ENCODE data around the gene CNTNAP2. TPM values are rescaled to one million over a fixed set of nuclear protein-coding genes. Genes with fewer than 3 reads are reported as not detected.

The CNTNAP2 gene
- total and polyA plus RNA-seq, 2 of the 13 experiments (the other 11 are each of a cell fraction or from before 2014, with no cell fraction given), result 0.40 to 0.42 TPM

- DNase-seq (ENCODE audit: low spot score) (no peak), FAIRE-seq (no peak), ATAC-seq (no peak)
- Histone ChIP-seq H4K20me1 (ENCODE audit: insufficient read depth, low read length) (no peaks in the 10 kb centered on the region), H3K27ac (ENCODE audit: extremely low read length, insufficient read depth, low read length) (no peak overlapping the region), H3K4me2 (ENCODE audit: low read depth, low read length) (no peak overlapping the region), H3K9ac (ENCODE audit: insufficient read depth, low read depth, low read length) (no peak overlapping the region), H3K27me3 (ENCODE audit: control insufficient read depth in 1 of 2, insufficient read depth in 2 of 2, low read length in 2 of 2) (peaks cover 0 to 3% of the 10 kb centered on the region in 2 experiments; a peak in 1 of 5 replicates), H3K36me3 (replicated peaks in 1 of 2; ENCODE audit: control insufficient read depth in 1 of 2, insufficient read depth in 2 of 2, low read length in 2 of 2) (no peaks in the 10 kb centered on the region), H3K79me2 (ENCODE audit: insufficient read depth, low read length) (no peaks in the 10 kb centered on the region), H2AFZ (ENCODE audit: low read length) (no peak overlapping the region), H3K9me3 (ENCODE audit: low read length) (no peaks in the 10 kb centered on the region), H3K4me1 (ENCODE audit: insufficient read depth, low read length) (no peaks in the 10 kb centered on the region), H3K4me3 (replicated peaks in 1 of 3; ENCODE audit: insufficient read depth in 1 of 3, low read depth in 2 of 3, low read length in 3 of 3) (no peak overlapping the region)
- POLR2A ChIA-PET, result no interaction called here
- in situ Hi-C loops (cut with HindIII; ENCODE audit: extremely low pct_ligation_motif_present, low pct_unique_long_range_greater_than_20kb), result no loop called here
- no TSS peak for BruUV-seq (replicated peaks)
- intact Hi-C loops (cut with micrococcal nuclease; ENCODE audit: unreplicated experiment), result no loop called here
- CTCF ChIA-PET (ENCODE audit: low intra/inter-chr PET ratio, low total read pairs), result no interaction called here
- WGBS (ENCODE audit: low lambda C conversion rate), result 6% methylated on average over 3 of the region's 3 CpGs
- TF ChIP-seq, protein P1, sequence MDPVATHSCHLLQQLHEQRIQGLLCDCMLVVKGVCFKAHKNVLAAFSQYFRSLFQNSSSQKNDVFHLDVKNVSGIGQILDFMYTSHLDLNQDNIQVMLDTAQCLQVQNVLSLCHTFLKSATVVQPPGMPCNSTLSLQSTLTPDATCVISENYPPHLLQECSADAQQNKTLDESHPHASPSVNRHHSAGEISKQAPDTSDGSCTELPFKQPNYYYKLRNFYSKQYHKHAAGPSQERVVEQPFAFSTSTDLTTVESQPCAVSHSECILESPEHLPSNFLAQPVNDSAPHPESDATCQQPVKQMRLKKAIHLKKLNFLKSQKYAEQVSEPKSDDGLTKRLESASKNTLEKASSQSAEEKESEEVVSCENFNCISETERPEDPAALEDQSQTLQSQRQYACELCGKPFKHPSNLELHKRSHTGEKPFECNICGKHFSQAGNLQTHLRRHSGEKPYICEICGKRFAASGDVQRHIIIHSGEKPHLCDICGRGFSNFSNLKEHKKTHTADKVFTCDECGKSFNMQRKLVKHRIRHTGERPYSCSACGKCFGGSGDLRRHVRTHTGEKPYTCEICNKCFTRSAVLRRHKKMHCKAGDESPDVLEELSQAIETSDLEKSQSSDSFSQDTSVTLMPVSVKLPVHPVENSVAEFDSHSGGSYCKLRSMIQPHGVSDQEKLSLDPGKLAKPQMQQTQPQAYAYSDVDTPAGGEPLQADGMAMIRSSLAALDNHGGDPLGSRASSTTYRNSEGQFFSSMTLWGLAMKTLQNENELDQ (CRISPR knock-in tag; IDR thresholded peaks at IDR 0.05; ENCODE audit: borderline replicate concordance), result no peak
- no peak for TF ChIP-seq ZNF577 (CRISPR knock-in tag; IDR thresholded peaks at IDR 0.05; ENCODE audit: borderline replicate concordance, low read depth)
- no peak for TF ChIP-seq ZNF264 (CRISPR knock-in tag; IDR thresholded peaks at IDR 0.05)
- TF ChIP-seq, protein P2, sequence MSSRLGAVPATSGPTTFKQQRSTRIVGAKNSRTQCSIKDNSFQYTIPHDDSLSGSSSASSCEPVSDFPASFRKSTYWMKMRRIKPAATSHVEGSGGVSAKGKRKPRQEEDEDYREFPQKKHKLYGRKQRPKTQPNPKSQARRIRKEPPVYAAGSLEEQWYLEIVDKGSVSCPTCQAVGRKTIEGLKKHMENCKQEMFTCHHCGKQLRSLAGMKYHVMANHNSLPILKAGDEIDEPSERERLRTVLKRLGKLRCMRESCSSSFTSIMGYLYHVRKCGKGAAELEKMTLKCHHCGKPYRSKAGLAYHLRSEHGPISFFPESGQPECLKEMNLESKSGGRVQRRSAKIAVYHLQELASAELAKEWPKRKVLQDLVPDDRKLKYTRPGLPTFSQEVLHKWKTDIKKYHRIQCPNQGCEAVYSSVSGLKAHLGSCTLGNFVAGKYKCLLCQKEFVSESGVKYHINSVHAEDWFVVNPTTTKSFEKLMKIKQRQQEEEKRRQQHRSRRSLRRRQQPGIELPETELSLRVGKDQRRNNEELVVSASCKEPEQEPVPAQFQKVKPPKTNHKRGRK (CRISPR knock-in tag; IDR thresholded peaks at IDR 0.05), result no peak
- TF ChIP-seq ZNF280B (CRISPR knock-in tag; IDR thresholded peaks at IDR 0.05; ENCODE audit: borderline replicate concordance), result no peak
- TF ChIP-seq ZNF749 (CRISPR knock-in tag; IDR thresholded peaks at IDR 0.05; ENCODE audit: borderline replicate concordance), result no peak
- TF ChIP-seq SNRNP70 (IDR thresholded peaks at IDR 0.05; ENCODE audit: low read depth, low read length), result no peak
- no peak for TF ChIP-seq ONECUT2 (CRISPR knock-in tag; IDR thresholded peaks at IDR 0.05)
- TF ChIP-seq, protein P3, sequence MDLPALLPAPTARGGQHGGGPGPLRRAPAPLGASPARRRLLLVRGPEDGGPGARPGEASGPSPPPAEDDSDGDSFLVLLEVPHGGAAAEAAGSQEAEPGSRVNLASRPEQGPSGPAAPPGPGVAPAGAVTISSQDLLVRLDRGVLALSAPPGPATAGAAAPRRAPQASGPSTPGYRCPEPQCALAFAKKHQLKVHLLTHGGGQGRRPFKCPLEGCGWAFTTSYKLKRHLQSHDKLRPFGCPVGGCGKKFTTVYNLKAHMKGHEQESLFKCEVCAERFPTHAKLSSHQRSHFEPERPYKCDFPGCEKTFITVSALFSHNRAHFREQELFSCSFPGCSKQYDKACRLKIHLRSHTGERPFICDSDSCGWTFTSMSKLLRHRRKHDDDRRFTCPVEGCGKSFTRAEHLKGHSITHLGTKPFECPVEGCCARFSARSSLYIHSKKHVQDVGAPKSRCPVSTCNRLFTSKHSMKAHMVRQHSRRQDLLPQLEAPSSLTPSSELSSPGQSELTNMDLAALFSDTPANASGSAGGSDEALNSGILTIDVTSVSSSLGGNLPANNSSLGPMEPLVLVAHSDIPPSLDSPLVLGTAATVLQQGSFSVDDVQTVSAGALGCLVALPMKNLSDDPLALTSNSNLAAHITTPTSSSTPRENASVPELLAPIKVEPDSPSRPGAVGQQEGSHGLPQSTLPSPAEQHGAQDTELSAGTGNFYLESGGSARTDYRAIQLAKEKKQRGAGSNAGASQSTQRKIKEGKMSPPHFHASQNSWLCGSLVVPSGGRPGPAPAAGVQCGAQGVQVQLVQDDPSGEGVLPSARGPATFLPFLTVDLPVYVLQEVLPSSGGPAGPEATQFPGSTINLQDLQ (CRISPR knock-in tag; IDR thresholded peaks at IDR 0.05), result no peak
- TF ChIP-seq ZBTB21 (CRISPR knock-in tag; IDR thresholded peaks at IDR 0.05), result no peak
- TF ChIP-seq HNRNPL (IDR thresholded peaks at IDR 0.05; ENCODE audit: low read depth, low read length), result no peak
- TF ChIP-seq CHD4 (IDR thresholded peaks at IDR 0.05; ENCODE audit: borderline replicate concordance, low read length), result no peak
- no peak for TF ChIP-seq MTF1 (CRISPR knock-in tag; IDR thresholded peaks at IDR 0.05)
- TF ChIP-seq, protein P4, sequence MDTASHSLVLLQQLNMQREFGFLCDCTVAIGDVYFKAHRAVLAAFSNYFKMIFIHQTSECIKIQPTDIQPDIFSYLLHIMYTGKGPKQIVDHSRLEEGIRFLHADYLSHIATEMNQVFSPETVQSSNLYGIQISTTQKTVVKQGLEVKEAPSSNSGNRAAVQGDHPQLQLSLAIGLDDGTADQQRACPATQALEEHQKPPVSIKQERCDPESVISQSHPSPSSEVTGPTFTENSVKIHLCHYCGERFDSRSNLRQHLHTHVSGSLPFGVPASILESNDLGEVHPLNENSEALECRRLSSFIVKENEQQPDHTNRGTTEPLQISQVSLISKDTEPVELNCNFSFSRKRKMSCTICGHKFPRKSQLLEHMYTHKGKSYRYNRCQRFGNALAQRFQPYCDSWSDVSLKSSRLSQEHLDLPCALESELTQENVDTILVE (CRISPR knock-in tag; IDR thresholded peaks at IDR 0.05), result no peak
- TF ChIP-seq SETDB1 (CRISPR knock-in tag; IDR thresholded peaks at IDR 0.05; ENCODE audit: borderline replicate concordance), result no peak
- TF ChIP-seq MED13 (CRISPR knock-in tag; IDR thresholded peaks at IDR 0.05), result no peak
Measured at GRCh38 chr7:148041156-148041555, 1924.6 kb downstream of the CNTNAP2 start.
